ENCODE data around the gene AP5S1. TPM values are rescaled to one million over a fixed set of nuclear protein-coding genes. Genes with fewer than 3 reads are reported as not detected.

The AP5S1 gene
- total and polyA plus RNA-seq, 2 of the 4 experiments (the other 2 are of a cell fraction): 10.1 to 11.7 TPM

GRCh38 chr20:3786126-3786484 is 34.2 kb upstream of the AP5S1 start:
- 1% methylated on average over 21 of the region's 35 CpGs; no CpG with 5 or more reads in 1 of the 2 experiments for WGBS, 2 experiments (ENCODE audit: extremely low coverage in 2 of 2, insufficient read length in 1 of 2)
- TSS peak; percentile 72 for BruUV-seq (replicated peaks)

More at GRCh38 chr20:3786126-3786484, 34.2 kb upstream of the AP5S1 start:
- peak; percentile 50 for ATAC-seq (ENCODE audit: low read depth)
- in situ Hi-C loops (cut with MboI; ENCODE audit: low sequenced_read_pairs): loop anchor here (10.0 kb wide), 1 partner anchor 299 kb away; no protein-coding TSS in a partner anchor
- peaks cover 11% of the 10 kb centered on the region for H3K36me3 ChIP-seq (ENCODE audit: control insufficient read depth, insufficient read depth, low read length)
- peak overlapping the region; percentile 74 for H3K18ac ChIP-seq (ENCODE audit: low read depth, low read length)
- H4K20me1 ChIP-seq (ENCODE audit: insufficient read depth, low read length): peaks cover 47% of the 10 kb centered on the region
- ChIA-PET POLR2A (ENCODE audit: unreplicated experiment) (interaction anchor here (0.5 to 0.6 kb wide), 3 partner anchors 23 to 107 kb away, joined by 3 to 8 read pairs (median 3); no protein-coding TSS in a partner anchor), CTCF (interaction anchor here (0.6 to 2.6 kb wide), 11 partner anchors 8 to 287 kb away, joined by 3 to 18 read pairs (median 4); partner anchors contain the start of genes ADISSP, AP5S1 and CDC25B)
- intact Hi-C loops (cut with micrococcal nuclease): loop anchor here (1.0 to 5.0 kb wide), 6 partner anchors 34 to 287 kb away; partner anchors contain the start of genes AP5S1 and MAVS
- peak overlapping the region; percentile 99 for H3K4me2 ChIP-seq (ENCODE audit: low read depth, low read length)
- peak overlapping the region; percentile 39; the same call in 1 of the 2 replicates for H4K91ac ChIP-seq (ENCODE audit: insufficient read depth, low read depth, low read length)
- TF ChIP-seq MXI1 (IDR thresholded peaks at IDR 0.05; ENCODE audit: borderline replicate concordance, low read depth, low read length) (peak; percentile 31; the same call in 1 of the 2 replicates), RFX5 (IDR thresholded peaks at IDR 0.05; ENCODE audit: low read depth, low read length) (no peak), POLR2A (IDR thresholded peaks at IDR 0.05; ENCODE audit: low read depth, low read length) (no peak), RAD21 (IDR thresholded peaks at IDR 0.05; ENCODE audit: low read length) (no peak), MAFK (IDR thresholded peaks at IDR 0.05; ENCODE audit: low read depth, low read length) (no peak)
- H3K4me1 ChIP-seq (ENCODE audit: control insufficient read depth, insufficient read depth, low read length): peaks cover 16% of the 10 kb centered on the region
- peak overlapping the region; percentile 76 to 86; a peak in 3 of 4 replicates for H4K8ac ChIP-seq (ENCODE audit: low read depth in 2 of 2, low read length in 2 of 2)
- H4K5ac ChIP-seq (ENCODE audit: low read depth, low read length): peak overlapping the region; percentile 57
- peak overlapping the region; percentile 96 for H2AK5ac ChIP-seq (ENCODE audit: low read depth, low read length)
- H3K9me3 ChIP-seq (ENCODE audit: control insufficient read depth, insufficient read depth, low read length): no peaks in the 10 kb centered on the region
- peaks cover 12% of the 10 kb centered on the region for H3K9me1 ChIP-seq (ENCODE audit: insufficient read depth, low read length)
- H3K23ac ChIP-seq (ENCODE audit: low read depth, low read length): peak overlapping the region; percentile 61; the same call in 1 of the 2 replicates
- no peak overlapping the region for H2BK15ac ChIP-seq (ENCODE audit: low read depth, low read length)
- H2BK5ac ChIP-seq (ENCODE audit: low read depth, low read length, poor library complexity, severe bottlenecking): peak overlapping the region; percentile 90
- peak overlapping the region; percentile 81 for H3K14ac ChIP-seq (replicated peaks; ENCODE audit: low read depth, low read length)
- H2AK9ac ChIP-seq (replicated peaks; ENCODE audit: low read depth, low read length, poor library complexity): peak overlapping the region; percentile 95
- peak overlapping the region; percentile 90 for H2AFZ ChIP-seq (replicated peaks; ENCODE audit: low read length, poor library complexity)
- peak overlapping the region; percentile 89 for H3K4ac ChIP-seq (ENCODE audit: low read depth, low read length)
- no peak overlapping the region for H2BK20ac ChIP-seq (ENCODE audit: low read depth, low read length)
- peaks cover 5 to 37% of the 10 kb centered on the region in 2 experiments; a peak in 3 of 4 replicates for H3K79me1 ChIP-seq (ENCODE audit: low read depth in 1 of 2, low read length in 2 of 2)
- peak overlapping the region; percentile 75 for H3K56ac ChIP-seq (ENCODE audit: extremely low read depth, insufficient read depth, low read length)
- DNase-seq: peak; percentile 61
- H2BK120ac ChIP-seq (ENCODE audit: low read depth, low read length): peak overlapping the region; percentile 35; the same call in 1 of the 2 replicates
- H3K27ac ChIP-seq (ENCODE audit: insufficient read depth, low read length): peak overlapping the region; percentile 92
- no peaks in the 10 kb centered on the region for H3K27me3 ChIP-seq (ENCODE audit: control insufficient read depth, insufficient read depth, low read length)
- dilution Hi-C loops (cut with HindIII; ENCODE audit: low sequenced_read_pairs, unreplicated experiment): no loop called here
- H3K4me3 ChIP-seq (ENCODE audit: insufficient read depth, low read depth, low read length): peak overlapping the region; percentile 96
- peak overlapping the region; percentile 91 for H3K9ac ChIP-seq (ENCODE audit: low read depth, low read length)

Data from IMR-90 (cell line).